ENCODE results near the gene MDN1. TPM values are rescaled to one million over a fixed set of nuclear protein-coding genes. Genes with fewer than 3 reads are reported as not detected.

The MDN1 gene
- total and polyA plus RNA-seq, 2 of the 4 experiments (the other 2 are of a cell fraction), result 7.7 to 26.7 TPM

DNA sequence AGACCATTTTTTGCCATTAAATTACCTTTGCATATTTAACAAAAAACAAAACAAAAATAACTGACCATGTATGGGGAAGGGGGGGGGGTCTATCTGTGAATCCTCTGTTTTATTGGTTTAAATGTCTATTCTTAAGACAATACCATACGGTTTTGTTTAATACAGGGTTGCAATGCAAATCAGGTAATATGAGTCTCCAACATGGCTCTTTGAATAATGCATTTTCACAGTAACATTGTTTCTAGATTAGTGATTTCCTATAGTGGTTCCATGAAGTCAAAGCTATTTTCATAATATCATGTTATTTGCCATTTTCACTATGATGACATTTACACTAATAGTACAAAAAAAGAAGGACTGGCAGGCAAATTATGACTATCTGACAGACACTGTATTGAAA, 116.3 kb downstream of the MDN1 start:
- Histone ChIP-seq H2BK15ac (ENCODE audit: low read depth, low read length) (no peak overlapping the region), H3K4me2 (ENCODE audit: low read depth, low read length) (no peak overlapping the region), H3K27ac (ENCODE audit: insufficient read depth, low read length) (no peak overlapping the region), H3K18ac (ENCODE audit: low read depth, low read length) (no peak overlapping the region), H3K4me1 (ENCODE audit: control insufficient read depth, insufficient read depth, low read length) (no peaks in the 10 kb centered on the region), H2AK5ac (ENCODE audit: low read depth, low read length) (no peak overlapping the region), H4K8ac (ENCODE audit: low read depth in 2 of 2, low read length in 2 of 2) (no peak overlapping the region), H2BK20ac (ENCODE audit: low read depth, low read length) (no peak overlapping the region), H4K20me1 (ENCODE audit: insufficient read depth, low read length) (no peaks in the 10 kb centered on the region), H3K79me1 (ENCODE audit: low read depth in 1 of 2, low read length in 2 of 2) (no peaks in the 10 kb centered on the region), H3K27me3 (ENCODE audit: control insufficient read depth, insufficient read depth, low read length) (no peaks in the 10 kb centered on the region), H2BK120ac (ENCODE audit: low read depth, low read length) (no peak overlapping the region), H3K14ac (replicated peaks; ENCODE audit: low read depth, low read length) (no peak overlapping the region), H3K9ac (ENCODE audit: low read depth, low read length) (no peak overlapping the region), H3K9me1 (ENCODE audit: insufficient read depth, low read length) (no peaks in the 10 kb centered on the region), H3K4me3 (ENCODE audit: insufficient read depth, low read depth, low read length) (no peak overlapping the region), H4K5ac (ENCODE audit: low read depth, low read length) (no peak overlapping the region), H3K23ac (ENCODE audit: low read depth, low read length) (no peak overlapping the region), H4K91ac (ENCODE audit: insufficient read depth, low read depth, low read length) (no peak overlapping the region), H2AFZ (replicated peaks; ENCODE audit: low read length, poor library complexity) (no peak overlapping the region), H2BK5ac (ENCODE audit: low read depth, low read length, poor library complexity, severe bottlenecking) (no peak overlapping the region), H3K4ac (ENCODE audit: low read depth, low read length) (no peak overlapping the region), H3K36me3 (ENCODE audit: control insufficient read depth, insufficient read depth, low read length) (peaks cover 20% of the 10 kb centered on the region), H3K56ac (ENCODE audit: extremely low read depth, insufficient read depth, low read length) (no peak overlapping the region), H3K9me3 (ENCODE audit: control insufficient read depth, insufficient read depth, low read length) (no peaks in the 10 kb centered on the region), H2AK9ac (replicated peaks; ENCODE audit: low read depth, low read length, poor library complexity) (no peak overlapping the region)
- POLR2A ChIA-PET (ENCODE audit: unreplicated experiment), result no interaction called here
- WGBS, 2 experiments (ENCODE audit: extremely low coverage in 2 of 2, insufficient read length in 1 of 2), result no CpG with 5 or more reads among the region's 1 CpG
- dilution Hi-C loops (cut with HindIII; ENCODE audit: low sequenced_read_pairs, unreplicated experiment) (no loop called here), intact Hi-C loops (cut with micrococcal nuclease) (no loop called here), in situ Hi-C loops (cut with MboI; ENCODE audit: low sequenced_read_pairs) (no loop called here)
- ATAC-seq (ENCODE audit: low read depth) (no peak), DNase-seq (no peak)
- no TSS peak for BruUV-seq (replicated peaks)
- TF ChIP-seq NFE2L2 (IDR thresholded peaks at IDR 0.05; ENCODE audit: low read depth, low read length) (no peak), MAFK (IDR thresholded peaks at IDR 0.05; ENCODE audit: low read depth, low read length) (no peak)
- CTCF ChIA-PET, result no interaction called here
